GM19023 (cell line): ENCODE results near the gene FSTL5.

Source experiments
- ATAC-seq: cut with Tn5 transposase; IDR thresholded peaks from one replicate; pipeline ENCODE4 v1.9.1; 2021; ENCODE audit warnings: mild to moderate bottlenecking, moderate library complexity; ENCODE audit not compliant: unreplicated experiment

Gene FSTL5

GRCh38 chr4:161345741-161346140, 818.1 kb downstream of the FSTL5 start:
- no peak for ATAC-seq

GRCh38 chr4:161343569-161343950, 820.2 kb downstream of the FSTL5 start:
- no peak for ATAC-seq

- ATAC-seq: no peak
Measured at GRCh38 chr4:161342881-161343568, 820.8 kb downstream of the FSTL5 start.

GRCh38 chr4:161336621-161337020, 827.2 kb downstream of the FSTL5 start:
- no peak for ATAC-seq

- ATAC-seq: no peak
Measured at GRCh38 chr4:161336016-161336530, 827.7 kb downstream of the FSTL5 start.
